Transverse colon (tissue), 4 donors: ENCODE data around the gene DCAF15.

ENCODE experiments used
- CTCF ChIP-seq, 5 experiments: fragments of 200-600 bp in 3 of 5; fragments of 450-650 bp in 2 of 5; sonication (generic) in 3 of 5; IDR thresholded peaks; 1 replicate in 2 of 5; 2 replicates in 3 of 5; pipeline ENCODE4 v1.5.1; 2016 to 2017; ENCODE audit warnings: antibody characterized with exemption in 5 of 5, inconsistent platforms in 3 of 5, mild to moderate bottlenecking in 2 of 5, moderate library complexity in 1 of 5
- POLR2AphosphoS5 ChIP-seq, 3 donors: sonication (generic); formaldehyde crosslinking; IDR thresholded peaks; one replicate each; pipeline ENCODE4 v1.6.1; 2016; ENCODE audit warnings: antibody characterized with exemption in 3 of 3

- TF ChIP-seq CTCF (IDR thresholded peaks at IDR 0.05) = peak in 2 of 5 experiments; percentile 19 to 30
- no peak for TF ChIP-seq POLR2AphosphoS5 (IDR thresholded peaks at IDR 0.05)
Observed at GRCh38 chr19:13902993-13903555, 49.2 kb upstream of the DCAF15 start.
